Liver (tissue), 3 donors: Measurements from ENCODE around the gene IRAK2.

ENCODE experiments used
- RAD21 ChIP-seq, 2 donors: IDR thresholded peaks; 2 replicates each; pipeline ENCODE4 v1.6.1; 2016; ENCODE audit warnings: antibody characterized with exemption in 2 of 2, mild to moderate bottlenecking in 2 of 2
- SP1 ChIP-seq: IDR thresholded peaks from 2 replicates; pipeline ENCODE4 v1.6.1; 2018; ENCODE audit warnings: antibody characterized with exemption, mild to moderate bottlenecking
- TAF1 ChIP-seq: conservative IDR thresholded peaks from 2 replicates; pipeline ENCODE4 v1.6.1; 2016; ENCODE audit warnings: antibody characterized with exemption, mild to moderate bottlenecking
- TF ChIP-seq, protein P1 (sequence below): fragments of 150-350 bp; IDR thresholded peaks from 2 replicates; pipeline ENCODE4 v1.5.1; 2017; ENCODE audit warnings: improper control_type of control experiment, low read depth, low read length; ENCODE audit not compliant: missing input control
- TF ChIP-seq, protein P2 (sequence below): IDR thresholded peaks from 2 replicates; pipeline ENCODE4 v1.6.1; 2016; ENCODE audit warnings: antibody characterized with exemption, mild to moderate bottlenecking
- donor health status: healthy.
- donor health status: healthy.

DNA sequence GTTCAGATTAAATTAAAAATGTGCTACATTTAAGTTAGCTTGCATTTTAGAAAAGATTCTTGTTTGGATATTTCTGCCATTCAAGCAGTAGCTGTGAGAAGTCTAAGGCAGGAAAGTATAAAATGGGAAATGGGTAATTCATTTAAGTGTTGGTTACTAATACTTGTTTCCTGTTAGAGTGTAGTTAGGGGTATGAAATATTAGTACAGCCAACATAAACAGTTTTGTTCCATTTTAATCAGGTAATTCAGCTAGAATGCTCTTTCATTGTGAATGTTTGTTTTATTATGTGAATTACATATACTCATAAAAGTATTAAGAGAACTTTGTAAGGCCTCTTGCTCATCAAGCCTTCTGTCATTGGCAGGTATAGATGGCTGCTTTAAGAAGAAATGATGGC, 103.4 kb downstream of the IRAK2 start:
- TF ChIP-seq, protein P1, sequence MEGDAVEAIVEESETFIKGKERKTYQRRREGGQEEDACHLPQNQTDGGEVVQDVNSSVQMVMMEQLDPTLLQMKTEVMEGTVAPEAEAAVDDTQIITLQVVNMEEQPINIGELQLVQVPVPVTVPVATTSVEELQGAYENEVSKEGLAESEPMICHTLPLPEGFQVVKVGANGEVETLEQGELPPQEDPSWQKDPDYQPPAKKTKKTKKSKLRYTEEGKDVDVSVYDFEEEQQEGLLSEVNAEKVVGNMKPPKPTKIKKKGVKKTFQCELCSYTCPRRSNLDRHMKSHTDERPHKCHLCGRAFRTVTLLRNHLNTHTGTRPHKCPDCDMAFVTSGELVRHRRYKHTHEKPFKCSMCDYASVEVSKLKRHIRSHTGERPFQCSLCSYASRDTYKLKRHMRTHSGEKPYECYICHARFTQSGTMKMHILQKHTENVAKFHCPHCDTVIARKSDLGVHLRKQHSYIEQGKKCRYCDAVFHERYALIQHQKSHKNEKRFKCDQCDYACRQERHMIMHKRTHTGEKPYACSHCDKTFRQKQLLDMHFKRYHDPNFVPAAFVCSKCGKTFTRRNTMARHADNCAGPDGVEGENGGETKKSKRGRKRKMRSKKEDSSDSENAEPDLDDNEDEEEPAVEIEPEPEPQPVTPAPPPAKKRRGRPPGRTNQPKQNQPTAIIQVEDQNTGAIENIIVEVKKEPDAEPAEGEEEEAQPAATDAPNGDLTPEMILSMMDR = no peak
- no peak for TF ChIP-seq RAD21 (IDR thresholded peaks at IDR 0.05)
- no peak for TF ChIP-seq SP1
- TF ChIP-seq, protein P2, sequence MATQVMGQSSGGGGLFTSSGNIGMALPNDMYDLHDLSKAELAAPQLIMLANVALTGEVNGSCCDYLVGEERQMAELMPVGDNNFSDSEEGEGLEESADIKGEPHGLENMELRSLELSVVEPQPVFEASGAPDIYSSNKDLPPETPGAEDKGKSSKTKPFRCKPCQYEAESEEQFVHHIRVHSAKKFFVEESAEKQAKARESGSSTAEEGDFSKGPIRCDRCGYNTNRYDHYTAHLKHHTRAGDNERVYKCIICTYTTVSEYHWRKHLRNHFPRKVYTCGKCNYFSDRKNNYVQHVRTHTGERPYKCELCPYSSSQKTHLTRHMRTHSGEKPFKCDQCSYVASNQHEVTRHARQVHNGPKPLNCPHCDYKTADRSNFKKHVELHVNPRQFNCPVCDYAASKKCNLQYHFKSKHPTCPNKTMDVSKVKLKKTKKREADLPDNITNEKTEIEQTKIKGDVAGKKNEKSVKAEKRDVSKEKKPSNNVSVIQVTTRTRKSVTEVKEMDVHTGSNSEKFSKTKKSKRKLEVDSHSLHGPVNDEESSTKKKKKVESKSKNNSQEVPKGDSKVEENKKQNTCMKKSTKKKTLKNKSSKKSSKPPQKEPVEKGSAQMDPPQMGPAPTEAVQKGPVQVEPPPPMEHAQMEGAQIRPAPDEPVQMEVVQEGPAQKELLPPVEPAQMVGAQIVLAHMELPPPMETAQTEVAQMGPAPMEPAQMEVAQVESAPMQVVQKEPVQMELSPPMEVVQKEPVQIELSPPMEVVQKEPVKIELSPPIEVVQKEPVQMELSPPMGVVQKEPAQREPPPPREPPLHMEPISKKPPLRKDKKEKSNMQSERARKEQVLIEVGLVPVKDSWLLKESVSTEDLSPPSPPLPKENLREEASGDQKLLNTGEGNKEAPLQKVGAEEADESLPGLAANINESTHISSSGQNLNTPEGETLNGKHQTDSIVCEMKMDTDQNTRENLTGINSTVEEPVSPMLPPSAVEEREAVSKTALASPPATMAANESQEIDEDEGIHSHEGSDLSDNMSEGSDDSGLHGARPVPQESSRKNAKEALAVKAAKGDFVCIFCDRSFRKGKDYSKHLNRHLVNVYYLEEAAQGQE = no peak
- no peak for TF ChIP-seq TAF1
